ENCODE measurements around the gene BABAM2. TPM values are rescaled to one million over a fixed set of nuclear protein-coding genes. Genes with fewer than 3 reads are reported as not detected.

Gene BABAM2
- total and polyA plus RNA-seq, 2 experiments from 2014 or later, result 31.8 to 83.3 TPM

DNA sequence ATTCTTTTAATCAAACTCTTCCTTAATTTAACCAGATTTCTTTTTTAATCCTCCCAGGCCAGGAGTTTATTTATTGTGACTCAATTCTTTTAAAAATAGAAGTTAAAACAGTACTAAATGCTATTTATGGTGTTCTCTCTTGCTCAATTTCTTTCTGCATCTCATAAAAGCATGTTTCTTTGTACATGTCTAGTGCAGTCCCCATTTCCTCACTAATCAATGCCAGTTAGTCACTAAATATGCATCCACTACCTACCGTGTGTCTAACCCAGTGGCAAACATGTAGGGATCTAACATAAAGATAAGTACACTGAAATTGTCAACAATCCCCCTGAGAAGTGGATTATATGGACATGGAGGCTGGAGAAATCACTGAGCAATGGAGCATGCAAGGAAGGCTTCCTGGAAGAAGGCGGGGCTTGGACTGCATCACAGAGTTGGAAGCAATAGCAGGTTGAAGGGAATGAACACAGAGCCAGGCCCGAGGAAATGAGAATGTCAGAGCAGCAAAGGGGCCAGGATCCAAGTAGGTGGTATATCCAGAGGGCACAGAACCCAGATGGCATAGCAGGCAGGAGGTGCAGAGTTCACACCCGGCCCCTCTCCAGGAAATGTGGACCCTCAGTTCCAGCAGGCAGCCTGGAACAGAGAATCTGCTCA is 396.9 kb downstream of the BABAM2 start:
- H3K27ac ChIP-seq, result no peak overlapping the region
- H3K27me3 ChIP-seq, result no peaks in the 10 kb centered on the region
- no peak for DNase-seq (ENCODE audit: low read depth in 1 of 2, low spot score in 1 of 2)
- H3K4me1 ChIP-seq (ENCODE audit: low read depth), result peaks cover 7% of the 10 kb centered on the region
- no peak overlapping the region for H3K4me3 ChIP-seq
- no peak for TF ChIP-seq CTCF (IDR thresholded peaks at IDR 0.05; ENCODE audit: low read depth, low read length)
- H3K9me3 ChIP-seq (ENCODE audit: low read depth), result no peaks in the 10 kb centered on the region
- no peaks in the 10 kb centered on the region for H3K36me3 ChIP-seq

DNA sequence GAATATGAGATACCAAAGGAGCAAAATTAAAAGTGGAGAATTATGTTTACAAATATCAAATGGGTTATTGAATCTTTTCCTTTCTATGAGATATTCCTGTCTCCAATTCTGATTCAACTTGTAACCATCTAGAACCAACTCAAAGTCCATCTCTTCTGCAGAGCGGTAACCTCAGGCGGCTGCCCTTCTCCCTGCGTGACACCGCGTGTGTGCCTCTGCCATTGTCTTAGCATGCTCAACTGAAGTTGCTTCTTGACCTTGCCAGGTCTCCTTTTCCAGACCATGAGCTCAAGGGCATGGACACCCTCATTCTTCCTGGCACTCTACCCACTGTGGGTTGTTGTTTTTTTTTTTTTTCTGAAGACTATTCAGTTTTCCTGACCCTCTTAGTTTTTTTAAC is 398.1 kb downstream of the BABAM2 start:
- no peak overlapping the region for H3K27ac ChIP-seq
- no peaks in the 10 kb centered on the region for H3K9me3 ChIP-seq (ENCODE audit: low read depth)
- peaks cover under 1% of the 10 kb centered on the region for H3K4me1 ChIP-seq (ENCODE audit: low read depth)
- DNase-seq (ENCODE audit: low read depth in 1 of 2, low spot score in 1 of 2), result no peak
- H3K36me3 ChIP-seq, result no peaks in the 10 kb centered on the region
- no peak for TF ChIP-seq CTCF (IDR thresholded peaks at IDR 0.05; ENCODE audit: low read depth, low read length)
- no peak overlapping the region for H3K4me3 ChIP-seq
- H3K27me3 ChIP-seq, result no peaks in the 10 kb centered on the region

- Histone ChIP-seq H3K9me3 (ENCODE audit: low read depth) (no peaks in the 10 kb centered on the region), H3K4me3 (no peak overlapping the region), H3K27ac (no peak overlapping the region), H3K27me3 (no peaks in the 10 kb centered on the region), H3K36me3 (no peaks in the 10 kb centered on the region), H3K4me1 (ENCODE audit: low read depth) (no peaks in the 10 kb centered on the region)
- TF ChIP-seq CTCF (IDR thresholded peaks at IDR 0.05; ENCODE audit: low read depth, low read length), result no peak
- no peak for DNase-seq (ENCODE audit: low read depth in 1 of 2, low spot score in 1 of 2)
Observed at GRCh38 chr2:28291811-28292440, 401.4 kb downstream of the BABAM2 start.

DNA sequence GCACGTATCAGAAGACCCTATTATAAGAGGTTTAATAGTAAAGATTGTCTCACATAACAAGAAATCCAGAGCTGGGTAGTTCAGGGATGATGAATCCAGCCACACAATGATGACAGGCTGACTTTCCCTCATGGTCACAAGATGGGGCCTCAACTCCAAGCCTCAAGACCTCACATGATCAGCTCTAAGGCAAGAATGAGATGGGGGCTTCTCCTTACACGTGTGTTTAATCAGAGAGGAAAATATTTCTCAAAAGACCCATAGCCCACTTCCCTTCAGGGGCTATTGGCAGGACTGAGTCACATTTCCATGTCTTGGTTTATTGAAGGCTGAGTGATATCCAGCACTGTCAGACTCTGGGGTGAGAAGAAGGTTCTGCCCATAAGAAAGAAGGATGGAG is 402.0 kb downstream of the BABAM2 start:
- no peaks in the 10 kb centered on the region for H3K9me3 ChIP-seq (ENCODE audit: low read depth)

GRCh38 chr2:28293416-28293815 is 402.9 kb downstream of the BABAM2 start:
- H3K4me3 ChIP-seq, result no peak overlapping the region
- H3K36me3 ChIP-seq, result no peaks in the 10 kb centered on the region
- H3K27ac ChIP-seq, result no peak overlapping the region
- no peaks in the 10 kb centered on the region for H3K9me3 ChIP-seq (ENCODE audit: low read depth)
- H3K4me1 ChIP-seq (ENCODE audit: low read depth), result no peaks in the 10 kb centered on the region
- DNase-seq (ENCODE audit: low read depth in 1 of 2, low spot score in 1 of 2), result no peak
- no peak for TF ChIP-seq CTCF (IDR thresholded peaks at IDR 0.05; ENCODE audit: low read depth, low read length)
- H3K27me3 ChIP-seq, result no peaks in the 10 kb centered on the region

More for the DNA sequence above, 402.0 kb downstream of the BABAM2 start:
- no peak for DNase-seq (ENCODE audit: low read depth in 1 of 2, low spot score in 1 of 2)
- Histone ChIP-seq H3K4me3 (no peak overlapping the region), H3K4me1 (ENCODE audit: low read depth) (no peaks in the 10 kb centered on the region), H3K27ac (no peak overlapping the region), H3K27me3 (no peaks in the 10 kb centered on the region), H3K36me3 (no peaks in the 10 kb centered on the region)
- TF ChIP-seq CTCF (IDR thresholded peaks at IDR 0.05; ENCODE audit: low read depth, low read length), result no peak
